ENCODE data around the gene KLK3. TPM values are rescaled to one million over a fixed set of nuclear protein-coding genes. Genes with fewer than 3 reads are reported as not detected.
"Not testable (repeated sequence)": the region's sequence is repeated elsewhere in the genome, so short reads cannot be mapped to it uniquely, and the experiment has no call there.

KLK3 gene
- total RNA-seq, 1 donor from 2014 or later: not detected

GRCh38 chr19:50891253-50891625 lies 36.5 kb downstream of the KLK3 start:
- H3K27me3 Mint-ChIP-seq (ENCODE audit: unreplicated experiment): peaks cover 4% of the 10 kb centered on the region
- DNase-seq (ENCODE audit: low spot score): no peak

DNA sequence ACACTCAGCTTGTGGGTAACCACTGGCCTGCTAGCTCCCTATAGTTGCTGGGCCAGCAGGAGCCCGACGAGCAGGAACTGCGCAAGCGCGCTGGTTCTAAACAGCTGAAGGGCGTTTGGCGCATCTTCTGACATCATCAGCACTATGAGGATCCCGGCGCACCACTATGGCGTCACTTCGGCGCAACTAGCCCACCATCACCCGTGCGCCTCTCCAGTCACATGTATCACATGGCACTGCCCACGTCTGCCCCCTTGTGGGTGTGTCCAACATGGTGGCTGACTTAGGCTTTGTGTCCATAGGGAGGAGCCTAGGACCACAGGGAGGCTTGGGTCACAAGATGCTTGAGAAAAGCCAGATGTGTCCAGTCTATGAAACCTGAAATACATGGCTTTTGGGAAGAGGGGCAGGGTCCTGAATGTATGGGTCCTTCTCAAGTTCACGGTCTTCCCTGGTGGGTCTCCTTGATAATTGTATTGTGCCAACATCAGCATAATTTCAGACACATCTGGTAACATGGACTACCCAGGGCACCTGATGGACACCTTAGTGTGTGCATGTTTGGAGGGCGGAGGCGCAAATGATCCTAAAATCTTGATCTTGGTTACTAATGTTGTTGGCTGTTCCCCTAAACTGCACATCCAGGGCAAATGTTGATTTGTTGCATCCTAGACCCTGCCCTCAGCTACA lies 38.5 kb downstream of the KLK3 start:
- peak overlapping the region; percentile 3 for H3K4me3 Mint-ChIP-seq (ENCODE audit: unreplicated experiment)
- no peaks in the 10 kb centered on the region for H3K4me1 Mint-ChIP-seq (ENCODE audit: unreplicated experiment)
- peaks cover 8% of the 10 kb centered on the region for H3K36me3 Mint-ChIP-seq (ENCODE audit: low read depth, unreplicated experiment)
- TF ChIP-seq, protein P1, sequence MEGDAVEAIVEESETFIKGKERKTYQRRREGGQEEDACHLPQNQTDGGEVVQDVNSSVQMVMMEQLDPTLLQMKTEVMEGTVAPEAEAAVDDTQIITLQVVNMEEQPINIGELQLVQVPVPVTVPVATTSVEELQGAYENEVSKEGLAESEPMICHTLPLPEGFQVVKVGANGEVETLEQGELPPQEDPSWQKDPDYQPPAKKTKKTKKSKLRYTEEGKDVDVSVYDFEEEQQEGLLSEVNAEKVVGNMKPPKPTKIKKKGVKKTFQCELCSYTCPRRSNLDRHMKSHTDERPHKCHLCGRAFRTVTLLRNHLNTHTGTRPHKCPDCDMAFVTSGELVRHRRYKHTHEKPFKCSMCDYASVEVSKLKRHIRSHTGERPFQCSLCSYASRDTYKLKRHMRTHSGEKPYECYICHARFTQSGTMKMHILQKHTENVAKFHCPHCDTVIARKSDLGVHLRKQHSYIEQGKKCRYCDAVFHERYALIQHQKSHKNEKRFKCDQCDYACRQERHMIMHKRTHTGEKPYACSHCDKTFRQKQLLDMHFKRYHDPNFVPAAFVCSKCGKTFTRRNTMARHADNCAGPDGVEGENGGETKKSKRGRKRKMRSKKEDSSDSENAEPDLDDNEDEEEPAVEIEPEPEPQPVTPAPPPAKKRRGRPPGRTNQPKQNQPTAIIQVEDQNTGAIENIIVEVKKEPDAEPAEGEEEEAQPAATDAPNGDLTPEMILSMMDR (IDR thresholded peaks at IDR 0.05; ENCODE audit: unreplicated experiment): no peak
- H3K27ac Mint-ChIP-seq (ENCODE audit: unreplicated experiment): no peak overlapping the region
- H3K9me3 Mint-ChIP-seq (ENCODE audit: unreplicated experiment): peaks cover 11% of the 10 kb centered on the region
- no peak for DNase-seq (ENCODE audit: low spot score)
- H3K27me3 Mint-ChIP-seq (ENCODE audit: unreplicated experiment): peaks cover 4% of the 10 kb centered on the region

More at GRCh38 chr19:50891253-50891625, 36.5 kb downstream of the KLK3 start:
- TF ChIP-seq, protein P1 (IDR thresholded peaks at IDR 0.05; ENCODE audit: unreplicated experiment): no peak
- peaks cover 23% of the 10 kb centered on the region for H3K9me3 Mint-ChIP-seq (ENCODE audit: unreplicated experiment)
- H3K36me3 Mint-ChIP-seq (ENCODE audit: low read depth, unreplicated experiment): peaks cover 7% of the 10 kb centered on the region
- H3K4me1 Mint-ChIP-seq (ENCODE audit: unreplicated experiment): no peaks in the 10 kb centered on the region
- H3K27ac Mint-ChIP-seq (ENCODE audit: unreplicated experiment): no peak overlapping the region
- no peak overlapping the region for H3K4me3 Mint-ChIP-seq (ENCODE audit: unreplicated experiment)

DNA sequence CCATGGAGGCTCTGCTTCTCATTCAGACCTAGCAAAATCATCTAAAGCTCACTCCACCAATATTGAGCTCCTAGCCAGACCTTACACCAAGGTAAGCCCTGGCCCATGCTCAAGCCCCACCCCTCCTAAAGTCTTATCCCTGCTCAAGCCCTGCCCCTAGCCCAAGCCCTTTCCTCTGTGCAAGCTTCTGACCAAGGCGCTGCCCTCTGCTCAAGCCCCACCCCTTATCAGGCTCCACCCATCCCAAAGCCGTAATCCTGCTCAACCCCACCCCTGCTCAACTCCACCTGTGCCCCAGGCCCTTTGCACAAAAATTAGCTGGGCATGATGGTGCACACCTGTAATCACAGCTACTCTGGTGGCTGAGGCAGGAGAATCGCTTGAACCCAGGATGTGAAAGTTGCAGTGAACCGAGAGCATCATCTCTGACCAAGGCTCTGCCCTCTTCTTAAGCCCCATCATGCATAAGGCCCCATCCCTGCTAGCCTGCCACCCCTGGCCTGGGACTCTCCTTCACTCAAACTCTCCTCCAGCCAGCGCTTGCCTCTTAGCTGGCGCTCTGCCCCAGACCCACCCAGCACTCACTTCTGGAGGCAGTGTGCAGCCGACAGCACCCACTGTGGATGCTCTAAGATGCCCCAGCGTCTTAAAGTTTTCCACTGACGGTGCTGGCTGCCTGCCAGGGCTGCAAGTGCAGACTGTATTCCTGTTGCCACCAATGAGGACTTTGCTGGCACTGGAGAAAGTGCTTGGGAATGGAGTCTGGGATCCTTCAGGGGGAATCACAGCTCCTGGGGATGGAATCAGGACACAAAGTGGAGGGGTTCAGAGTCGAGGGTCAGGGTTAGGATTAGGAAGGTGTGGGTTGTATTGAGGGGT lies 40.0 kb downstream of the KLK3 start:
- H3K4me3 Mint-ChIP-seq (ENCODE audit: unreplicated experiment): no peak overlapping the region
- H3K4me1 Mint-ChIP-seq (ENCODE audit: unreplicated experiment): no peaks in the 10 kb centered on the region
- peaks cover 7% of the 10 kb centered on the region for H3K9me3 Mint-ChIP-seq (ENCODE audit: unreplicated experiment)
- TF ChIP-seq, protein P1 (IDR thresholded peaks at IDR 0.05; ENCODE audit: unreplicated experiment): no peak
- peaks cover 4% of the 10 kb centered on the region for H3K27me3 Mint-ChIP-seq (ENCODE audit: unreplicated experiment)
- no peak for DNase-seq (ENCODE audit: low spot score)
- H3K27ac Mint-ChIP-seq (ENCODE audit: unreplicated experiment): no peak overlapping the region
- H3K36me3 Mint-ChIP-seq (ENCODE audit: low read depth, unreplicated experiment): peaks cover 5% of the 10 kb centered on the region

DNA sequence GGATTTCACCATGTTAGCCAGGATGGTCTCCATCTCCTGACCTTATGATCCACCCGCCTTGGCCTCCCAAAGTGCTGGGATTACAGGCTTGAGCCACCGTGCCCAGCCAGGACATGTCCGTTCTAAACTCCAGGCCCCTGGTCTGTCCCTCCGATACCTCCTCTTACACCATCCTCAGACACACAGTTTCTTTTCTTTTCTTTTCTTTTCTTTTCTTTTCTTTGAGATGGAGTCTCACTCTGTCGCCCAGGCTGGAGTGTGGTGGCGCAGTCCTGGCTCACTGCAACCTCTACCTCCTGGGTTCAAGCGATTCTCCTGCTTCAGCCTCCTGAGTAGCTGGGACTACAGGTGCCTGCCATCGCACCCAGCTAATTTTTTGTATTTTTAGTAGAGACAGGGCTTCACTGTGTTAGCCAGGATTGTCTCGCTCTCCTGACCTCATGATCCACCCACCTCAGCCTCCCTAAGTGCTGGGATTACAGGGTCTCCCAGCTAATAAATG lies 41.4 kb downstream of the KLK3 start:
- H3K9me3 Mint-ChIP-seq (ENCODE audit: unreplicated experiment); H3K27ac Mint-ChIP-seq (ENCODE audit: unreplicated experiment); H3K4me1 Mint-ChIP-seq (ENCODE audit: unreplicated experiment); H3K36me3 Mint-ChIP-seq (ENCODE audit: low read depth, unreplicated experiment); H3K27me3 Mint-ChIP-seq (ENCODE audit: unreplicated experiment); H3K4me3 Mint-ChIP-seq (ENCODE audit: unreplicated experiment); DNase-seq (ENCODE audit: low spot score): not testable (repeated sequence)

DNA sequence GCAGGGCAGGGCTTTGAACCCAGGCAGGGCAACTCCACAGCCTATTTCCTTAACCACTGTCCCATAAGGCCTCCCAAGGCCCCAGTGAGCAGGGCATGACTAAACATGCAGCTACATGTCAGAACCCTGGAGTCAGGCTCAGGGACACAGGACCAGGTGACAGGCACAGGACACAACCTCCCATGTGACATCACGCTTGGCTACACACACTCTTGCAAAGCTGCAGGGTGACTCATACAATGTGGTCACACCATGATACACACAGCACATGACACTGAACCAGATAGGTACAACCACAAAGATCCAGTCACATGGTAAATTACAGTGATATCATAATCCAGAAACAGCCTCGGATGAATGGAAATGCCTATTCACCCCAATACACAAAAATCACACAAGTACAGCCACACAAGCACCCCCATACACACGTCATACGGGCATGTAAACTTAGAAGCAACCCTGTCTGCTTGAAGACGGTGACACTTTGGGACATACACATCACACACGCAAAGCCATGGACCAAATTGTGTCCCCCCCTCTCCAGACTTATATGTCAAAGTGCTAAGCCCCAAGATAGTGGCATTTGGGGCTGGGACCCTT lies 42.0 kb downstream of the KLK3 start:
- H3K27me3 Mint-ChIP-seq (ENCODE audit: unreplicated experiment): peaks cover 2% of the 10 kb centered on the region
- peaks cover 7% of the 10 kb centered on the region for H3K9me3 Mint-ChIP-seq (ENCODE audit: unreplicated experiment)
- H3K27ac Mint-ChIP-seq (ENCODE audit: unreplicated experiment): no peak overlapping the region
- TF ChIP-seq, protein P1 (IDR thresholded peaks at IDR 0.05; ENCODE audit: unreplicated experiment): no peak
- H3K36me3 Mint-ChIP-seq (ENCODE audit: low read depth, unreplicated experiment): peaks cover 5% of the 10 kb centered on the region
- no peaks in the 10 kb centered on the region for H3K4me1 Mint-ChIP-seq (ENCODE audit: unreplicated experiment)
- no peak overlapping the region for H3K4me3 Mint-ChIP-seq (ENCODE audit: unreplicated experiment)
- DNase-seq (ENCODE audit: low spot score): no peak

Data from endothelial cell (in vitro differentiated cells).